Esophagus squamous epithelium (tissue), 5 donors: ENCODE measurements around the gene TSHZ2. TPM values are rescaled to one million over a fixed set of nuclear protein-coding genes. Genes with fewer than 3 reads are reported as not detected.

Experiments used
- DNase-seq: peaks from one replicate; lab custom pipeline; 2025; lab: John Stamatoyannopoulos, UW
- H3K27ac ChIP-seq, 4 donors: fragments of 200-600 bp; sonication (generic); one replicate each; pipeline ENCODE4 v1.5.1; 2016 to 2019; ENCODE audit warnings: mild to moderate bottlenecking in 1 of 4
- H3K27me3 ChIP-seq, 4 donors: fragments of 200-600 bp; sonication (generic); 1 replicate in 3 of 4; 2 replicates in 1 of 4; pipeline versions ENCODE4 v1.5.1 to v1.6.0; 2017 to 2021; ENCODE audit warnings: antibody characterized with exemption in 1 of 4
- H3K36me3 ChIP-seq, 3 donors: fragments of 200-600 bp; sonication (generic); one replicate each; pipeline ENCODE4 v1.5.1; 2016 to 2019
- H3K4me1 ChIP-seq, 3 donors: fragments of 200-600 bp; sonication (generic); one replicate each; pipeline ENCODE4 v1.5.1; 2017 to 2019
- H3K4me3 ChIP-seq, 4 donors: fragments of 200-600 bp; sonication (generic); 1 replicate in 3 of 4; 2 replicates in 1 of 4; pipeline ENCODE4 v1.5.1; 2016 to 2019; ENCODE audit warnings: mild to moderate bottlenecking in 2 of 4, moderate library complexity in 1 of 4
- H3K9me3 ChIP-seq, 3 donors: fragments of 200-600 bp; sonication (generic); one replicate each; pipeline ENCODE4 v1.5.1; 2016 to 2019
- CTCF ChIP-seq, 6 experiments: fragments of 450-650 bp in 4 of 6; fragments of 200-600 bp in 2 of 6; sonication (generic) in 2 of 6; IDR thresholded peaks; one replicate each; pipeline ENCODE4 v1.5.1; 2016 to 2019; ENCODE audit warnings: antibody characterized with exemption in 6 of 6, mild to moderate bottlenecking in 4 of 6, moderate library complexity in 4 of 6
- POLR2A ChIP-seq, 4 donors: fragments of 450-650 bp; IDR thresholded peaks; one replicate each; pipeline ENCODE4 v1.6.1; 2017; ENCODE audit warnings: antibody characterized with exemption in 4 of 4, mild to moderate bottlenecking in 4 of 4, moderate library complexity in 3 of 4
- WGBS, 2 donors: methylation state at CpG; one replicate each; pipeline ENCODE4 v1.1.5; 2018; 5-methylcytosine and 5-hydroxymethylcytosine counted together
- intact Hi-C: fragments of 100-400 bp; cut with DNase I; formaldehyde crosslinking; loops from one replicate; pipeline ENCODE4 v1.15.0; 2022
- total RNA-seq, 4 donors: library from RNA; depleted of rRNA; stranded (reverse); fragments of >200 nt; gene quantifications; one replicate each; pipeline ENCODE4 v1.1.0, GENCODE V29; 2016
- donor health status: DM: yes; HTN: yes; CAD: no.

TSHZ2 gene
- total RNA-seq, 4 donors from 2014 or later, result 4.7 to 22.0 (median 12.9) TPM

GRCh38 chr20:53030061-53030460 lies 57.9 kb downstream of the TSHZ2 start:
- WGBS, 2 donors, result 60 to 85% methylated on average over 3 of the region's 3 CpGs

GRCh38 chr20:53032046-53032445 lies 59.9 kb downstream of the TSHZ2 start:
- Histone ChIP-seq H3K27ac (peak overlapping the region in 3 of 4 donors; percentile 13 to 77 (median 19)), H3K9me3 (no peaks in the 10 kb centered on the region), H3K4me3 (no peak overlapping the region), H3K27me3 (no peaks in the 10 kb centered on the region), H3K36me3 (no peaks in the 10 kb centered on the region), H3K4me1 (peaks cover 0 to 11% (median 3%) of the 10 kb centered on the region in 3 donors)
- intact Hi-C loops, result no loop called here
- no peak for TF ChIP-seq CTCF (IDR thresholded peaks at IDR 0.05)
- WGBS, 2 donors, result 76 to 91% methylated on average over 11 of the region's 11 CpGs
- DNase-seq, result no peak

More at GRCh38 chr20:53030061-53030460, 57.9 kb downstream of the TSHZ2 start:
- H3K4me3 ChIP-seq, result no peak overlapping the region
- DNase-seq, result no peak
- peaks cover 0 to 11% (median 3%) of the 10 kb centered on the region in 3 donors for H3K4me1 ChIP-seq
- TF ChIP-seq POLR2A (IDR thresholded peaks at IDR 0.05), result no peak
- TF ChIP-seq CTCF (IDR thresholded peaks at IDR 0.05), result no peak
- intact Hi-C loops, result no loop called here
- H3K9me3 ChIP-seq, result no peaks in the 10 kb centered on the region
- no peaks in the 10 kb centered on the region for H3K27me3 ChIP-seq
- H3K36me3 ChIP-seq, result no peaks in the 10 kb centered on the region
- H3K27ac ChIP-seq, result no peak overlapping the region

- Histone ChIP-seq H3K27me3 (no peaks in the 10 kb centered on the region), H3K27ac (peak overlapping the region in 3 of 4 donors; percentile 13 to 77 (median 19)), H3K9me3 (no peaks in the 10 kb centered on the region), H3K4me3 (no peak overlapping the region), H3K4me1 (peaks cover 0 to 11% (median 3%) of the 10 kb centered on the region in 3 donors), H3K36me3 (no peaks in the 10 kb centered on the region)
- TF ChIP-seq CTCF (IDR thresholded peaks at IDR 0.05) (no peak), POLR2A (IDR thresholded peaks at IDR 0.05) (no peak)
- 37 to 49% methylated on average over 5 of the region's 5 CpGs for WGBS, 2 donors
- no peak for DNase-seq
- intact Hi-C loops, result no loop called here
Measured at GRCh38 chr20:53032478-53032932, 60.3 kb downstream of the TSHZ2 start.

- no peak for DNase-seq
- 70 to 82% methylated on average over 6 of the region's 6 CpGs for WGBS, 2 donors
- Histone ChIP-seq H3K36me3 (no peaks in the 10 kb centered on the region), H3K27me3 (no peaks in the 10 kb centered on the region), H3K4me3 (no peak overlapping the region), H3K27ac (peak overlapping the region in 1 of 4 donors; percentile 77), H3K9me3 (no peaks in the 10 kb centered on the region), H3K4me1 (peaks cover 0 to 11% (median 3%) of the 10 kb centered on the region in 3 donors)
- no peak for TF ChIP-seq CTCF (IDR thresholded peaks at IDR 0.05)
- no peak for TF ChIP-seq POLR2A (IDR thresholded peaks at IDR 0.05)
- intact Hi-C loops, result no loop called here
Measured at GRCh38 chr20:53033176-53033575, 61.0 kb downstream of the TSHZ2 start.

- WGBS, 2 donors, result 45 to 52% methylated on average over 3 of the region's 3 CpGs
- Histone ChIP-seq H3K36me3 (no peaks in the 10 kb centered on the region), H3K9me3 (no peaks in the 10 kb centered on the region), H3K27me3 (no peaks in the 10 kb centered on the region), H3K4me1 (peaks cover 0 to 11% (median 3%) of the 10 kb centered on the region in 3 donors), H3K4me3 (no peak overlapping the region), H3K27ac (no peak overlapping the region)
- intact Hi-C loops, result no loop called here
- DNase-seq, result no peak
- TF ChIP-seq CTCF (IDR thresholded peaks at IDR 0.05) (no peak), POLR2A (IDR thresholded peaks at IDR 0.05) (no peak)
Measured at GRCh38 chr20:53034899-53035298, 62.7 kb downstream of the TSHZ2 start.
